RWPE1 (cell line): ENCODE data around the gene CYLD.

Source experiments
- CTCF ChIA-PET: fragments of 350-600 bp; sonication (Branson Sonifier 250); formaldehyde crosslinking; extraction: SDS; loops from one replicate; lab custom pipeline; 2021; lab: Yijun Ruan, JAX
- POLR2A ChIA-PET: fragments of 400-600 bp; formaldehyde crosslinking; extraction: SDS; loops from one replicate; lab custom pipeline; 2020; ENCODE audit warnings: antibody characterized with exemption; ENCODE audit not compliant: low non-redundant PET; lab: Yijun Ruan, JAX
- DNase-seq: peaks from one replicate; pipeline ENCODE4 v3.0.0; 2012; ENCODE audit warnings: low spot score
- H3K27ac ChIP-seq: fragments of 450-650 bp; 2 replicates; pipeline ENCODE4 v1.5.1; 2017
- CTCF ChIP-seq: fragments of 450-650 bp; conservative IDR thresholded peaks from 2 replicates; pipeline ENCODE4 v1.5.1; 2017; ENCODE audit warnings: low read depth, mild to moderate bottlenecking

CYLD gene

GRCh38 chr16:50704245-50704644, 37.6 kb upstream of the CYLD start:
- no peak for DNase-seq
- ChIA-PET CTCF (no interaction called here), POLR2A (no interaction called here)
- H3K27ac ChIP-seq = no peak overlapping the region
- no peak for TF ChIP-seq CTCF

GRCh38 chr16:50705436-50706110, 36.3 kb upstream of the CYLD start:
- H3K27ac ChIP-seq = no peak overlapping the region
- CTCF ChIA-PET = no interaction called here
- no peak for TF ChIP-seq CTCF

GRCh38 chr16:50706250-50706649, 35.6 kb upstream of the CYLD start:
- CTCF ChIA-PET = no interaction called here
- no peak for DNase-seq
- TF ChIP-seq CTCF = no peak
- POLR2A ChIA-PET = no interaction called here
- H3K27ac ChIP-seq = no peak overlapping the region

More at GRCh38 chr16:50705436-50706110, 36.3 kb upstream of the CYLD start:
- no peak for DNase-seq
- POLR2A ChIA-PET = no interaction called here

GRCh38 chr16:50708373-50709060, 33.4 kb upstream of the CYLD start:
- no peak overlapping the region for H3K27ac ChIP-seq
- TF ChIP-seq CTCF = no peak
- POLR2A ChIA-PET = no interaction called here
- no peak for DNase-seq
- CTCF ChIA-PET = no interaction called here

GRCh38 chr16:50709061-50709684, 32.7 kb upstream of the CYLD start:
- no peak for TF ChIP-seq CTCF
- ChIA-PET POLR2A (no interaction called here), CTCF (no interaction called here)
- no peak for DNase-seq
- no peak overlapping the region for H3K27ac ChIP-seq

GRCh38 chr16:50709980-50710379, 31.9 kb upstream of the CYLD start:
- DNase-seq = no peak
- TF ChIP-seq CTCF = no peak
- POLR2A ChIA-PET = no interaction called here
- CTCF ChIA-PET = no interaction called here
- no peak overlapping the region for H3K27ac ChIP-seq
